C4-2B (cell line): ENCODE results near the gene TEX14.

ENCODE experiments used
- ZFX ChIP-seq: fragments of 450-650 bp; IDR thresholded peaks from 2 replicates; pipeline ENCODE4 v1.6.1; 2017
- TF ChIP-seq, protein P1 (sequence below): fragments of 450-650 bp; conservative IDR thresholded peaks from 2 replicates; pipeline ENCODE4 v1.5.1; 2017; ENCODE audit warnings: mild to moderate bottlenecking

DNA sequence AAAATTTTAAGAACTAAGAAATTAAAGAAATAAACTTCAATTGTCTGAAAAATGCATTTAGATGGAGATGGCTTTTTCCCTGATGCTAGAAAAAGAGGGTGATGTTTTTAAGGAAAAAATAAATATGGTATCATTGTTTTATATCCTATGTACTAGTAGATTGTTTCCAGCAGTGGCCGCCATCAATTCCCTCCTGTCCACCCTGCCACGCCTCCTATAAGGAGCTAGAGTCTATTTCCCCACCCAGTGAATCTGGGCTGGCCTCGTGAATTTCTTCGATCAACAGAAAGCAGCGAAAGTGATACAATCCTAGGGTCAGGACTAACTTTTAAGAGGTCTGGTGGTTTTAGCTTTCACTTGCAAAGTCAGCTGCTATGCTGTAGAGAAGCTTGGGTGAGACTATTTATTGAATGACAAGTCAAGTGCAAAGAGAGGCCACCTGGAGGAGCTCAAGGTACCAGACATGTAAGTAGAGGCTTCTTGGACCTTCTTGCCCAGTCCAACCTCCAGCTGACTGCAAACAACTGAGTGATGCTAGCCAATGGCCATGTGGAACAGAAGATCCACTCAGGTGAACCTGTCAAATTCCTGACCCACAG lies 96.6 kb downstream of the TEX14 start:
- TF ChIP-seq, protein P1, sequence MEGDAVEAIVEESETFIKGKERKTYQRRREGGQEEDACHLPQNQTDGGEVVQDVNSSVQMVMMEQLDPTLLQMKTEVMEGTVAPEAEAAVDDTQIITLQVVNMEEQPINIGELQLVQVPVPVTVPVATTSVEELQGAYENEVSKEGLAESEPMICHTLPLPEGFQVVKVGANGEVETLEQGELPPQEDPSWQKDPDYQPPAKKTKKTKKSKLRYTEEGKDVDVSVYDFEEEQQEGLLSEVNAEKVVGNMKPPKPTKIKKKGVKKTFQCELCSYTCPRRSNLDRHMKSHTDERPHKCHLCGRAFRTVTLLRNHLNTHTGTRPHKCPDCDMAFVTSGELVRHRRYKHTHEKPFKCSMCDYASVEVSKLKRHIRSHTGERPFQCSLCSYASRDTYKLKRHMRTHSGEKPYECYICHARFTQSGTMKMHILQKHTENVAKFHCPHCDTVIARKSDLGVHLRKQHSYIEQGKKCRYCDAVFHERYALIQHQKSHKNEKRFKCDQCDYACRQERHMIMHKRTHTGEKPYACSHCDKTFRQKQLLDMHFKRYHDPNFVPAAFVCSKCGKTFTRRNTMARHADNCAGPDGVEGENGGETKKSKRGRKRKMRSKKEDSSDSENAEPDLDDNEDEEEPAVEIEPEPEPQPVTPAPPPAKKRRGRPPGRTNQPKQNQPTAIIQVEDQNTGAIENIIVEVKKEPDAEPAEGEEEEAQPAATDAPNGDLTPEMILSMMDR, result no peak
- TF ChIP-seq ZFX, result no peak
